HG02885 (cell line): ENCODE data around the gene CCDC177.

Source experiments
- ATAC-seq: cut with Tn5 transposase; IDR thresholded peaks from one replicate; pipeline ENCODE4 v1.9.1; 2021; ENCODE audit warnings: mild to moderate bottlenecking; ENCODE audit not compliant: unreplicated experiment, poor library complexity

Gene CCDC177

GRCh38 chr14:69535230-69535848, 39.3 kb downstream of the CCDC177 start:
- ATAC-seq = no peak

- no peak for ATAC-seq
Observed at GRCh38 chr14:69532561-69533340, 41.9 kb downstream of the CCDC177 start.

- ATAC-seq = no peak
Observed at GRCh38 chr14:69531135-69531534, 43.5 kb downstream of the CCDC177 start.

- no peak for ATAC-seq
Observed at GRCh38 chr14:69530095-69530494, 44.6 kb downstream of the CCDC177 start.

- ATAC-seq = no peak
Observed at GRCh38 chr14:69529563-69529962, 45.1 kb downstream of the CCDC177 start.

- no peak for ATAC-seq
Observed at GRCh38 chr14:69528930-69529329, 45.7 kb downstream of the CCDC177 start.

GRCh38 chr14:69528143-69528542, 46.5 kb downstream of the CCDC177 start:
- no peak for ATAC-seq

- no peak for ATAC-seq
Observed at GRCh38 chr14:69527635-69528034, 47.0 kb downstream of the CCDC177 start.

GRCh38 chr14:69525896-69526295, 48.8 kb downstream of the CCDC177 start:
- ATAC-seq = no peak

- ATAC-seq = no peak
Observed at GRCh38 chr14:69522026-69522425, 52.6 kb downstream of the CCDC177 start.
